ENCODE results near the gene WHAMM.

DNA sequence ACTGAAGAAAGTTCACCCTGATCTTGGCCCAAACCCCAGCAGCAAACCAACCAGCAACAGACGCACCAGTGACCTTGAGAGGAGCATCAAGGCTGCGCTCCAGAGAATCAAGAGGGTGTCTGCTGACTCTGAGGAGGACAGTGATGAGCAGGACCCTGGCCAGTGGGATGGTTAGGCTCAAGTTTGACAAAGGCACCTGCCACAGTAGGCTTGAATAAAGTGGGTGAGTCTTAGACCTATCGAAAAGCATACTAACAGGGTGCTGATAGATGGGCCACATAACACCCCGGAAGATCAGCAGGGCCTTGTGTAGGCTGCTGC, 23.9 kb downstream of the WHAMM start:
- TF ChIP-seq ZFP36 (IDR thresholded peaks at IDR 0.05; ENCODE audit: borderline replicate concordance, partially characterized antibody) (no peak), KDM5A (IDR thresholded peaks at IDR 0.05) (no peak), EHF (CRISPR knock-in tag; IDR thresholded peaks at IDR 0.05) (no peak), POLR2A (IDR thresholded peaks at IDR 0.05; ENCODE audit: low read length) (no peak), JUN (IDR thresholded peaks at IDR 0.05) (no peak), FOSB (CRISPR knock-in tag; IDR thresholded peaks at IDR 0.05) (no peak)
